NCI-H2107 treated with DMSO at 0.1 percent for 48 hours (cell line): ENCODE results near the gene HYAL3.

Experiments used
- DNase-seq: peaks from one replicate; lab custom pipeline; 2025; ENCODE audit not compliant: unreplicated experiment; lab: John Stamatoyannopoulos, UW

HYAL3 gene

DNA sequence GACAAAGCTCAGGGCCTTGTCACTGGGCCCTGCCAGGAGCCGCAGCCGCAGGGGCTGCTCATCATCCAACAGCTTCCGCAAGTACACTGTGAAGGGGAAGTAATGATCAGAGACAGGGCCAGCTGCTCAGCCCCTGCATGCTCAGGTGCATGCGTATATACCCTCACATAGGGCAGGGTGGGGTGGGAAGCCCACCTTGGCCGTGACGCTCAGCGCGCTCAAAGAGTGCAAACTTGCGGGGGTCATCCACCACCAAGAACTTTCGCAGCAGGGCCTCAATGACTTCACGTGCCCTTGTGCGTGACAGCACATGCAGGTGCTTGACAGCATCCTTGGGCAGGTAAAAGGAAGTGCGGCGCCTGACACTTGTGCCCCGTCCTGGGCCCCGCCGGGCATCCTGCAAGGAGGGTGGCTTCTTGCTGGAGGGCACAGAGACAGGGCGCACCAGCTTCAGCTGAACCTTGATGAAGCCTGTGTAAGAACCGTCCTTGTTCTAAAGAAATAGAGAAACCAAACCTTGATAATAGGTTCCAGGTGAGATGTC lies 32.2 kb upstream of the HYAL3 start:
- DNase-seq = no peak

DNA sequence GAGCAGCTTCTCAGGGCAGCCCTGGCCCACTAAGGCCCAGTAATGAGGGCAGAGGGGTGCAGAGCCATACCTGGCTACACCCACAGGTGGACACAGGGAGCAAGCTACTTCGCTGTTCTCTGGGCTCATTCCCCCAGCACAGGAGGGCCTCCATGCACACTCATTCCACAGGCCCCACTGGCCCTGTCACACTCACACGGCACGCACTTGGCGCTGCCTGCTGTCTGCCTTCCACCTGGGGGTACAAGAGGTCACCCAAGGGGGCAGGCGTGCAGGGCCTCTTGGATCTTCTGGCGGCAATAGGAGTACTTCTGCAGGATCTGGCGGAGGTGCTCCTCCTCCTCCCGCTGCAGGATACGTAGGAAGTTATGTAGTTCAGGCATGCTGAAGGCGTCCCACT lies 31.1 kb upstream of the HYAL3 start:
- no peak for DNase-seq

DNA sequence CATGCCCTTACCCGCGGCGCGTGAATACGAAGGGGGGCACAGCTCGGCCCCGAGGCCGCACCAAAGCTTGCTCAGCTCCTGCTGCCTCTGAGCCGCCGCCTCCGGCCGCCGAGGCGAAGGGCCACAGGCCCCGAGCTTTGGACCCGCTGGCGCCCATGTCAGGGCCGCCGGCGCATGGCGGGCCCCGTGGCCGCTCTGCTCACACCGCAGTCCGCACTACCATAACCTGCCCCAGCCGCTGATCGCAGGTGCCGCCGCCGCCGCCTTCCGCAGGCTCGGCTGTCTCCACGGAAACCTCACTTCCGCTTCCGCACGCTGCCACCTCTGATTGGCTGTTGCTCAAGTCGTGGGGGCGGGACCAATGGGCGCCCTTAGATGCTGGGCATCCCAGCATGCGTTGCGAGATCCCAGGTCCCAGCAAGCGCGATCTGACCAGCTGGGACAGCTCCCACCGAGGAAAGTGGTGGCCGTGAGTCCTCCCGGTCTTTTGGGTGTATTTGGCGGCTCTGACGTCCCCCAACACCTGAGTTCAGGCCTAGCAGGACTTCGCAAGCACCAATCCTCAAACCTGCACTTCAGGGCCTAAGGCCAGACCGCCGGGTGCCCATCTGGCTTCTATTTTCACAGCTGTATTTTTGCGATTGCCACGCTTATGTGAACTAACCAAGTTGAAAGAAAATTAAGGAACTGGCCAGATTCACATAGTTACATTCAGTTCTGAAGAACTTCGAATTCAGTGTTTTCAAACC lies 28.9 kb upstream of the HYAL3 start, which contains the start of gene TUSC2:
Gene TUSC2, minus strand, starts transcription at position 281 of the 749 bp plus-strand sequence. Its CDS starts 124 bp downstream, at position 157.
- DNase-seq = peak; percentile 78

DNA sequence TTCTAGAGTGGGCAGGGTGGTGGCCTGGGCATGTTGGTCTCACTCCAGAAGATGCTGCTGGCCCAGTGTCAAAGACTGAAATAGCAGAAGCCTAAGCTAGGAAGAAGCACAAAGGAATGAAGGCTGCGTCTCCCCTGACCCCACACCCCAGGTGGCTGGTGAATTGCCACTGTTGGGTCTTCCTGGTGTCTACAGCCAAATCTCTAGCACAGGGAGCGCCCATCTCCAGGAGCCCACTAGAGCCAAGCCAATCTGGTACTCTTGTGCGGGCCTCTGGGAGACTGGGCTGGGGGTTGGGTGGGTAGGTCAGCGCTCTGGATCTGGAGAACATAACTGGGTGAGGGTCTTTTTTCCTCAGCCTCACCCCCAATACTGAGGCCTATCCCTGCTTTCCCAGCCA lies 27.9 kb upstream of the HYAL3 start:
- DNase-seq = no peak

DNA sequence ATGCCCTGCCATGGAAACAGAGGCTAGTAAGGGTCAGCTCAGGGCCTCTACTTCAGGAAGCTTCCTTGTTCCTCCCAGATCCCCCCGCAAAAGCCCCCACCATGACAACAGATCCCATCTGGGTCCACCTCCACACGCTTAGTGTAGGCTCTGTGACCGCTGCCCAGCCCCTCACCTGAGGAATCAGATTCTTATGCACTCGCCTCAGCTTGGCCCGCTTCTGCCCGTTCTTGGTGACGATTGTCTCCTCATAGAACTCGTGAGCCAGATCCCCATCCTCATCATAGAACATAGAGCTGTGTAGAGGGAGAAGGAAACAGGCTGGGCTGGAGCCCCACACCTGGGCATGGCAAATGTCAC lies 27.0 kb upstream of the HYAL3 start:
- DNase-seq = no peak

DNA sequence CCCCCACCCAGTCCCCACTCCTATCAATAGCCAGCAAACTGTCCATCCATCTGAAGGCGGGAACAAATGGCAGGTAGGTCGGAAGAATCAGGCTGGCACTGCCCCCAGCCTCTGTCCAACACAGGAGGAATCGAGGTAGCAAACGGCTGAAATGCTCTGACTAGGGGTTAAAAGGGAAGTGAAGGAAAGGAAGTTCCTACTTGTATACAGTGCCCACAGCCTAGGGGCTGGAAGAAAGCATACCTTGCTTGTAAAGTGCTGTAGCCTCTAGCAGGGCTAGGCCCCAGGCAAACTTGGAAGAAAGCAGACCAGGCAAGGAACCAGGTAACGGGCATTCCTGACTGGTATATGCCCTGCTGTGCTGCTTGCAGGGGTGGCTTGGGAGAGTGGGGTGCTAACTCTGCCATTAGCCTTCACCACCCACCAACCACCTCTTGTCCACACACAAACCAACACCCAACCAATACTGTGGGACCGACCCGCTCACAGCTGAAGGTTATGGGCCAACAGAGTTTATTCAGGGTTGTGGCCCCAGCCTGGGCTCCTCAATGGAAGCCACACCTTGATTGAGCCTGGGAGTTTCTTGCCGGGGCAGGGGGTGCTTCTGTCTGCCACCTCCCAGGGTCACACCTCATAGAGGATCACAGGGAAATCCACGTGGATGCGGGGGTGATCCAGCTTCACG lies 26.4 kb upstream of the HYAL3 start:
- DNase-seq = no peak

DNA sequence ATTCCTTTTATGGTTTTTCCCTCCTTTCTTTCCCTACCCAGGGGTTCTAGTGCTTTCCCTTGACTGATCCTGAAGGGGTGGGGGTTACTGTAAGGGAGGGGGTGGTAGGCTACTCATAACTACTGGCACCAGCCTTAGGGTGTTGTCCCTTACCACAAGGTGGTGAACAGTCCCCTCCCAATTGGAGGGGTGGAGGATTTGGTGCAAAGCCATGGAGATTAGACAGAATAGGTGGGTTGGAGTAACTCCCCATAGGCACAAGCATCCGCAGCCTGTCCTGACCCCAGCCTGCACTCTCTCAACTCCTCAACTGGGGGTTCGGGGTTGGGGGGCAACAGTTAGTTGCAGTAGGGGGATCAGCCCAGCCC lies 25.9 kb upstream of the HYAL3 start:
- no peak for DNase-seq

DNA sequence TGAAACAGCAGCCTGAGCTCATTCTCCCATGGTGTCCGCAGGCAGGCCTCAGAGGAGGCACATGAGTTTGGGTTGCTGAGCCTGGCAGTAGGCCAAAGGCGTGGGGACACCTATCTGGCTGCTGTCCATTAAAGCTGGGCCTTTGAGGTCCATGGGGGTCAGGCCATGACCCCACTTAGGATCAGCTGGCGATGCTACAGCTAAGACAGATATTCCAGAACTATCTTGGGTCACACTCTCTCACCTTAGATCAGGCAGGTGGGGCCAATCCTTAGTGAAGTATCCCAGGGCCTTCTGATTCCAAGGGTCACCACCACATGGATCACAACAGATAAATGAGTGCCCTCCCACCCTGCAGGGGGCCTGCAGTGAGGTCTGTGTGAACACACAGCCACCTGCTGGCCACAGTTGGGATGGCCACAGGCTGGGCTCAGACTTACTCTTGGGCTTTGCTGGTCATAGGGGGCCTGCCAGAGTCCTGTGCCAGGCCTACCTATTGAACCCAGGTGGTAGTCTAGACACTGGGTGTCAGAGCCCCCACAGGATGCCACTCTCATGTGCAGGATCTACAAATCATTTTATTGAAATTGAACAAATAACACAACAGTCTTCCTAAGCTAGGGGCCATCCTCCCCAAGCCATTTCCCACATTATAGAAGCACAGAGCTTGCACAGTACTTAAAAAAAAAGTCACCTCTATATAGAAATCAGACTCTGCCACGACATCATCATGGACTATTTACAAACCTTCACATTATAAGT lies 25.3 kb upstream of the HYAL3 start:
- no peak for DNase-seq

DNA sequence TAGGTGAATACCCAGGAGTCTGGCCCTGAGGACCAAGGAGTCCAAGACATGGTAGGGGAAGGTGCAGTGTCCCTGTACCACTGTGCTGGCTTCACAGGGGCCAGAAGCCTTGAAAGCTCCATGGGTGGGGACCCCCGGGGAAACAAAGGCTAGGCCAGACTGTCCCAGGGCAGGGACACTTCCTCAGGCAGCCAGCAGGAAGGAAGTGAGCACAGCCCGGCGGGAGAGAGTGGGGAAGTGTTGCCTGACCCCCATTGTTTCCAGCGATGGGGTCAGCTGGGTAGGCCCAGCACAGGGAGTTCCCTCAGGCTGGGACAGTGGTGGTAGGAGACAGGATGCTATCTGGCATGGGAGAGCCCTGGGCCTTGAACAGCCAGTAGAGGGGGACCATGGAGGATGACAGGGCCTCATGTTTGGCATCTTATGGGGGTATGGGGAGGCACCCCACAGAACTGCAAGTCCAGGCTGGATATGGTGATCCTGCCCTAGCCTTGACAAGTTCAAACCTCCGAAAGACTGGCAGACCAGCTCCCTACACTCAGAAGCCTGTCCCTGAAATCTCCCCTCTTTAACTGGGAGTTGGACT lies 24.5 kb upstream of the HYAL3 start:
- no peak for DNase-seq

DNA sequence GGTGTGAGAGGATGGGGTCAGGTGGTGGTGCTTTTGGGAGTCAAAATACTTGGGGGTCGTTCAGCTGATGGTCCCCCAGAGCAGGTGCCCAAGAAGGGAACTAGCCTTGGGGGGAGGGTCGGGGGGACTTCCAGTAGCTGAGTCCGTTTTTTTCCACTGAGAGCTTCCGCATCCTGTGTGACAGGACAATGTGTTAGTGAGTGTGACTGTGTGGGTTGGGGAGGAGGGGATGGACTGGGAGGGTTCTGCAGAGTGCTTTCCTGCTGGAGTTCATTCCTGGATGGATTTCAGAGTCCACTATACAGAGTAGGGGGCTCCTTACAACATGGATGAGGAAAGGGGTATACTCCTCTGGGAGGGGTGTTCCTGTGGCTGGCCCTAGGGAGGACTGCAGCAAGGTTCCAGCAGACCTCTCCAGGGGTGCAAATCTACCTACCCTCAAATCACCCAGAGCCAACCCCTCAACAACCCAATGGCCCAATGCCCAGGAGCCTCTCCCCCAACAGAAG lies 23.9 kb upstream of the HYAL3 start:
- no peak for DNase-seq

DNA sequence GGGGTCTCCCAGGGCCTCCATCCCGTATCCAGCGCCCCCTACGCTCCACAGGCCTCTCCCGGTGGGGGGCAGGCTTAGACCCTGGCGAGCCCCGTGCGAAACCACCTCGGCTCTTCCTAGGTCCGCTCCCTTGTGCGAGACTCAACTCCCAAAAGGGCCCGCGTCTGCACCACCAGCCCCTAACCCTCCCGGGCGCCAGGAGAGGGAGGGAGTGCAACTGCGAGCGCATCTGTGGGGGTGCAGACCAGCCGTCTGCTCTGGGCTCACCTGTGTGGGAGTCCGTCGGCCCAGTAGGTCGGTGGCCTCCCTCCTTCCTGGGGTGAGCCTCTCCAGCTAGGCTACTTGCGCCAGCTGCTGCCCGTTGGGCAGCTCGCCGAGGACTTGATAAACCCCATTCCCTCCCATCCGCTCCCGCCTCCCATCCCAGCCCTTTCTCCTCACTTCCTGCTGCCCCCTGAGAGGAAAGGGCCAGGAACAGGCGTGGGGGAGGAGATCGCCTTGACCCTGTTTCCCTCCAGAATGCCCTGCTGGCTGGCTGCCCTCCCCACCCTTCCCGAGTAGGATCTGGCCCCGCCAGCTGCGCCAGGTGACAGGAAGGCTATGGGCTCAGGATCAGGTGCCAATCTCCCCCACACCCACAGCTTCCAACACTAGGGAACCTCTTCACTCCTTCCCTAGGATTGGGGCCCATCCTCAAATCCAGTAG lies 23.3 kb upstream of the HYAL3 start, which contains the start of gene HYAL2:
Gene HYAL2, minus strand, starts transcription at position 360 of the 706 bp plus-strand sequence. CDS start 2,256 bp downstream, outside the sequence.
- no peak for DNase-seq

DNA sequence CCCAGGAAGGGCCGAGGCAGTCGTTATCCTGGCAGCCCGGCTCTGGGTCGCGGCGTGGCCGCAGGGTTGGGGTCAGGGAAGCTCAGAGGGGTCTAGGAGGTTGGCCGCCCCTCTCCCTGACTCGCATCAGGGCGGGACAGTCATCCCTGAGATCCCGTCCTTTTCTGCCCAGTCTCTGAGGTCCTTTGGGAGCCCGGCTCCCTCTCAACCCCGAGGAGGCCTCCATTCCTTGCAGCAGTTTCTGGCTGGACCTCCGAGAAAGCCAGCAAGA lies 22.8 kb upstream of the HYAL3 start:
- no peak for DNase-seq

DNA sequence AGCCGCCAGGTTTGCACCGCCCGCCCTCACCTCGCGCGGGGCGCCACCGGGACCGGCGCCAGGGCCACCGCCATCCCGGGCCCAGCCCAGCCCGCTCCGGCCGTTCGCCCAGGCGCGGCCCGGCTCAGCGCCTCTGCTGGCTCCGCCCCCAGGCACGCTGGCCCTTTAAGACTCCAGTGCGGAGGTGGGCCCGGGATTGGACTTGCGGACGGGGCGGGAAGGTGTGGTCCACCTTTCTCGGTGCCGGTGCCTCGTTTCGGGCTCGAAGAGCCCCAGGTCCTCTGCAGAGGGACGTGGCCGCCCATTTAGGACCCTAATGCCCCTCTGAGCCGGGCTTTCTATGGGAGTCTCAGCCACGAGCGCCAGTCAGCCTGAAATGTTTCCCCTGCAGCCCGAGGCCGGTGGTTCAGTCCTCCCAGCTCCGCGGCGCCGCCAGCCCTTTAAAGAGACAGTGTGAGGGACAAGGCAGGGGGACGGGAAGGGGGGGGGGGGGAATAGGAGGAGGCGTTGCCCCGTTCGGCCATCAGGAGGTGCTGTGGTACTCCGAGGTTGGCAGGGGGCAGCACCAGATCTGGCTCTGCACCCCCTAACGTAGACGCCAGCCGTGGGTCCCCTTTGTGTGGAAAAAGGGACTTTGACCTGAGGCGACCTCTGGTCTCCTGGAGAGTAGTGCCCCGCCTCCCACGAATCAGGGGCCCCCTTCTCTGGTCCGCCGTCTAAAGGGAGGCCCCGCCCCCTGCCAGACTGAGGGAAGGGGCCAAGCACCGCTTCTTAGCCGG lies 22.3 kb upstream of the HYAL3 start:
- peak; percentile 55 for DNase-seq

DNA sequence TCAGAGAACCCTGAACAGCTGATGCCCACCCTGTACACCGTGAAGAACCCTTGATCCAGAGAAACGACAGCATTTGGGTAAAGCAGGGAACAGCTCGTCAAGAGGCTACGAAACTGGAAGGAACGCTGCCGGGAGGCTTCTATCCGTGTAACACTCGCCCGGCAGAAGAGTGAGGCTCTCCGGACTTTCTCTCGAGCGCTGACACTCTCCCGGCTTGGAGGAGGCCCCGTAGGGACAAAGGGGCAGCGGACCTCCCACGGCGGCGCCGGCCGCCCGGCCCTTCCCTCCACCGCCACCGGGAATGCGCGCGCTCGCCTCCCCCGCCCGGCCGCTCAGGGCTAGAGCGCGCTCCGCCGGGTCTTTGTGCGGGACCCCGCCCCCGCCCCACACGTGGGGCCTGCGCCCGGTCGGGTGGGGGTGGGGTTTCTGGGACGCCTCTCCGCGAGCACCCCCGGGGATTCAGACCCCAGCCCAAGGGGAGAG lies 21.7 kb upstream of the HYAL3 start:
- DNase-seq = no peak

DNA sequence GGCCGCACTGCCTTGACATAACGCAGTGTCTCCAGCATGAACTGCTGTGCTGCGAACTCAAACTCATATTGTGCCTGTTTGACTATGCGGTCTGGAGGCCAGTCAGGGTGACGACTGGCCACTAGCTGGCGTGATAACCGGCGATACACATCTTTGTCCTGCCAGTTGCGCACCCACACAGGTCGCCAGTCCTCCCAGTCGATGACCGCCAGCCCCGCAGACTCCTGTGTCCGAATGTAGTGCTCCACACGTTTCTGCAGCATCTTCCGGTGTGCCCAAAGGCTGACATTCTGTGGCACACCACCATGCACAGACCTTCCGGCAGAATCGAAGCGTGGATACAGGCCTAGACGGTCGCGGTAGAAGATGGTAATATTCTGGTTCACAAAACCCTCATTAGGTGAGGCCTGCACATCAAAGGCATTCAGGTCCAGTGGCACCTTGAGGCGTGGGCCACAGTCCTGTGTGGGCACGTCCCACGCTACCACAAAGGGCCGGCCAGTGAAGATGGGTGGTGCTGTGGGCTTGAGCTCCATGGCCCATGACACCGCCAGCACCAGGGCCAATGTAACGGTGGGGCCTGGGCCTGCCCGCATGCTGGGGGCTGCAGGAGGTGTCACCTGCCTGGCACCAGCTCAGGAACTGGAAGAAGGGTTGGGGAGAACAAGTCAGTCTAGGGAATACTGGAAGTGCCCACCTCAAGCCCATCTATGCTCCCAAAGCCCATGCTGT lies 20.9 kb upstream of the HYAL3 start:
- DNase-seq = no peak

DNA sequence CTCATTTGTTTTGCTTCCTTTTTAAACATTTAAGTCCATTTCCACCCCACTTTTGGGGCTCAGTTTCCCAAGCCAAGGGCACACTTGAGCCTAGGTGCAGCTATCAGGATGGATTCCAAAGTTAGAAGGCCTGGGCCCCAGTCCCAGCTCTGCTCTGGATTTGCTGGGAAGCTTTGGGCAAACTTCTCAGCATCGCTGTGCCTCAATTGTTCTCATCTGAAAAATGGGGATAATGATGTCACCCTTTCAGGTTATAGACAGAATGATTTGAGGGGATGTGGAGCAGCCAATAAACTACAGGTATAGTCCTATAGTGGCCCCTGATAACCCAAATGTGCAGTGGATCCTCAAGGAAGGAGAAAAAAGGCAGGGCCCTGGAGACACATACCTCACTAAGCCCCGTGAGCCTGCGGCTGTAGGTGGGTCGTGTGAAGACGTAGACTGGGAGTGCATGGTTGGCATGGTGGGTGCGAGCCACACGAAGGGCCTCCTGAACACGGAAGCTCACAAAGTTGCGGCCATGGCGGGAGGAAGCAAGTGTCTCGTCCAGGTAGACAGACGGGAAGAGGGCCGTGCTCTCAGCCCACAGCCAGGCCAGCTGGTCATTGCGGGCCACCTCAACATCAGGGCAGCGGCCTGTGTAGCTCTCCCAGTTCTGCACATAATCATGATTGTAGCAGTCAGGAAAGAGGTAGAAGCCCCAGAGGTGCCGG lies 20.1 kb upstream of the HYAL3 start:
- DNase-seq = no peak

DNA sequence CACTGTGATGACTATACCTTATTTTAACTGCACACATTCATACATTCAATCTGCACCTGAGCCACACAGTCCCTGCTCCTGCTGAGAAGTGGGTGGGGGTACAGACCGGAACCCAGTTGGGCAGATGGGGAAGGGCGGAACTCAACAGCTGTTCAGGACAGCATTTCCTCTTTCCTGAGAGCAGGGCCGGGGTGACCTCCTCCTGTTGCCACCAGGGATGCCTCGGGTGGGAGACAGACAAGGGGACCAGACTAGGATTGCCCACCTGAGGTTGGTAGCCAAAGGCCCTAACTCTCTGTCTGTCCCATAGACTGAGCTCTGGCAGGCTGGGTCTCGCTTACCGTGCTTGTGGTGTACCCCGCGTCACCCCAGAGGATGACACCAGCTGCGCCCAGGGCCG lies 19.4 kb upstream of the HYAL3 start:
- DNase-seq = no peak

DNA sequence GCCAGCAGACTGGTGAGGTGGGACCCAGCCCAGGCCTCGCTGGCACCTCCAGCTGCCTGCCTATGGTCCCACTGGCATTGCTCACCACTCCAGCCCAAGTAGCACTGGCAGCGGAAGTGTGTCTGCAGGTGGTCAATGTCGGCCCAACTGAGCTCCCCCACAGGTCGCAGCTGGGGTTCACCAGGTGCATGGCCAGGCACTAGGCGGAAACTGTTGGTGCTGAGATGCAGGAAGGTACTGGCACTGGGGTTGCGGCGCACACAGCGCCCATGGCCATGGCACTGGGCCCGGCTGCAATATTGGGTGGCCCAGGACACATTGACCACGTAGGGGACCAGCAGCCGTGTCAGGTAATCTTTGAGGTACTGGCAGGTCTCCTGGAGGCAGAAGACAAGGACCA lies 19.0 kb upstream of the HYAL3 start:
- DNase-seq = no peak
